CD4-positive, alpha-beta T cell (primary cell): Measurements from ENCODE around the gene C19orf25. TPM values are rescaled to one million over a fixed set of nuclear protein-coding genes. Genes with fewer than 3 reads are reported as not detected.

ENCODE experiments used
- ATAC-seq: fragments of 200-7000 bp; cut with Tn5 transposase; one replicate; pipeline ENCODE4 v1.10.0; 2022; ENCODE audit warnings: mild to moderate bottlenecking; ENCODE audit not compliant: poor library complexity
- CTCF ChIA-PET: fragments of 350-600 bp; sonication (Branson Sonifier 250); formaldehyde crosslinking; loops from one replicate; lab custom pipeline; 2021; ENCODE audit warnings: antibody characterized with exemption, inconsistent platforms; lab: Charles Lee
- POLR2A ChIA-PET: fragments of 350-600 bp; sonication (Branson Sonifier 250); formaldehyde crosslinking; loops from one replicate; lab custom pipeline; 2021; ENCODE audit warnings: antibody characterized with exemption, inconsistent platforms; lab: Charles Lee
- DNase-seq, 14 experiments: peaks; one replicate each; pipeline ENCODE4 v3.0.0-alpha.2; 2013 to 2020; ENCODE audit warnings: mixed read lengths in 2 of 14
- H3K27ac ChIP-seq, 2 donors: one replicate each; pipeline versions ENCODE4 v1.5.1 to v1.7.0; 2013; ENCODE audit warnings: low read length in 2 of 2, low read depth in 1 of 2, mild to moderate bottlenecking in 1 of 2
- H3K27me3 ChIP-seq, 2 experiments: 1 replicate in 1 of 2; 2 replicates in 1 of 2; pipeline versions ENCODE4 v1.6.1 to v1.7.0; 2013; ENCODE audit warnings: low read length in 2 of 2, control low read depth in 1 of 2, mild to moderate bottlenecking in 1 of 2, moderate library complexity in 1 of 2; ENCODE audit not compliant: insufficient read depth in 2 of 2, control insufficient read depth in 1 of 2
- H3K36me3 ChIP-seq: one replicate; pipeline ENCODE4 v1.6.1; 2013; ENCODE audit warnings: low read length, control low read depth; ENCODE audit not compliant: insufficient read depth
- H3K4me1 ChIP-seq: one replicate; pipeline ENCODE4 v1.6.1; 2013; ENCODE audit warnings: low read length, control low read depth; ENCODE audit not compliant: insufficient read depth
- H3K4me3 ChIP-seq: one replicate; pipeline ENCODE4 v1.5.1; 2013; ENCODE audit warnings: mild to moderate bottlenecking, low read length, moderate library complexity
- H3K9me3 ChIP-seq, 2 experiments: 1 replicate in 1 of 2; 2 replicates in 1 of 2; pipeline versions ENCODE4 v1.6.1 to v1.7.0; 2013; ENCODE audit warnings: low read length in 2 of 2, mild to moderate bottlenecking in 2 of 2, control low read depth in 1 of 2, moderate library complexity in 1 of 2; ENCODE audit not compliant: control insufficient read depth in 1 of 2, insufficient read depth in 1 of 2
- H3K27ac Mint-ChIP-seq: one replicate; pipeline ENCODE4 v1.8.0; 2020; ENCODE audit warnings: mixed read lengths
- H3K27me3 Mint-ChIP-seq: one replicate; pipeline ENCODE4 v1.8.0; 2021; ENCODE audit warnings: mixed read lengths
- H3K36me3 Mint-ChIP-seq: one replicate; pipeline ENCODE4 v1.8.0; 2021; ENCODE audit warnings: low read depth, mixed read lengths
- H3K4me1 Mint-ChIP-seq: one replicate; pipeline ENCODE4 v1.8.0; 2021; ENCODE audit warnings: low read depth, mixed read lengths
- H3K4me3 Mint-ChIP-seq: one replicate; pipeline ENCODE4 v1.8.0; 2020; ENCODE audit warnings: mild to moderate bottlenecking, mixed read lengths
- H3K9me3 Mint-ChIP-seq: one replicate; pipeline ENCODE4 v1.8.0; 2020; ENCODE audit warnings: mixed read lengths
- CTCF ChIP-seq: fragments of 200-600 bp; IDR thresholded peaks from one replicate; pipeline ENCODE4 v1.8.0; 2022; ENCODE audit warnings: antibody characterized with exemption, mild to moderate bottlenecking
- intact Hi-C, 2 experiments: fragments of 100-400 bp; cut with DNase I in 1 of 2; cut with micrococcal nuclease in 1 of 2; formaldehyde crosslinking; loops; one replicate each; pipeline versions ENCODE4 v1.15.1 to v1.9.0; 2023 to 2025; cut with DNase I, micrococcal nuclease
- total RNA-seq, 174 experiments: library from RNA in 2 of 174; stranded (reverse) in 2 of 174; gene quantifications; one replicate each; pipeline ENCODE4 v1.2.3 and lab custom pipeline; 2021 to 2026

C19orf25 gene
- total RNA-seq, 2 experiments from 2014 or later: 14.9 to 15.8 TPM

GRCh38 chr19:1459479-1459878, 19.5 kb downstream of the C19orf25 start:
- no peak for TF ChIP-seq CTCF

GRCh38 chr19:1457892-1458291, 21.1 kb downstream of the C19orf25 start:
- peaks cover 43% of the 10 kb centered on the region for H3K27me3 Mint-ChIP-seq
- peaks cover 22% of the 10 kb centered on the region for H3K4me1 Mint-ChIP-seq
- Histone ChIP-seq H3K27me3 (peaks cover 35 to 46% of the 10 kb centered on the region in 2 experiments), H3K4me3 (no peak overlapping the region), H3K4me1 (peaks cover 28% of the 10 kb centered on the region), H3K27ac (no peak overlapping the region), H3K36me3 (no peaks in the 10 kb centered on the region), H3K9me3 (peaks cover 0 to 26% of the 10 kb centered on the region in 2 experiments)
- H3K4me3 Mint-ChIP-seq: no peak overlapping the region
- no peak for TF ChIP-seq CTCF
- no peak for ATAC-seq
- intact Hi-C loops: no loop called here
- DNase-seq: no peak
- ChIA-PET CTCF (no interaction called here), POLR2A (interaction anchor here (0.9 to 1.4 kb wide), 3 partner anchors 9 to 14 kb away, joined by 3 to 4 read pairs (median 3); no protein-coding TSS in a partner anchor)
- no peaks in the 10 kb centered on the region for H3K9me3 Mint-ChIP-seq
- H3K36me3 Mint-ChIP-seq: no peaks in the 10 kb centered on the region
- no peak overlapping the region for H3K27ac Mint-ChIP-seq

More at GRCh38 chr19:1459479-1459878, 19.5 kb downstream of the C19orf25 start:
- peaks cover 31% of the 10 kb centered on the region for H3K27me3 Mint-ChIP-seq
- H3K4me3 Mint-ChIP-seq: no peak overlapping the region
- peaks cover 26% of the 10 kb centered on the region for H3K4me1 ChIP-seq
- no peaks in the 10 kb centered on the region for H3K9me3 Mint-ChIP-seq
- CTCF ChIA-PET: no interaction called here
- no peak for ATAC-seq
- H3K36me3 Mint-ChIP-seq: no peaks in the 10 kb centered on the region
- peaks cover 28 to 30% of the 10 kb centered on the region in 2 experiments for H3K27me3 ChIP-seq
- peaks cover 17% of the 10 kb centered on the region for H3K4me1 Mint-ChIP-seq
- POLR2A ChIA-PET: no interaction called here
- peak in 1 of 14 experiments; percentile 37 for DNase-seq
- H3K27ac Mint-ChIP-seq: no peak overlapping the region
- peaks cover 0 to 16% of the 10 kb centered on the region in 2 experiments for H3K9me3 ChIP-seq
- H3K4me3 ChIP-seq: no peak overlapping the region
- intact Hi-C loops: no loop called here
- no peak overlapping the region for H3K27ac ChIP-seq
- no peaks in the 10 kb centered on the region for H3K36me3 ChIP-seq

DNA sequence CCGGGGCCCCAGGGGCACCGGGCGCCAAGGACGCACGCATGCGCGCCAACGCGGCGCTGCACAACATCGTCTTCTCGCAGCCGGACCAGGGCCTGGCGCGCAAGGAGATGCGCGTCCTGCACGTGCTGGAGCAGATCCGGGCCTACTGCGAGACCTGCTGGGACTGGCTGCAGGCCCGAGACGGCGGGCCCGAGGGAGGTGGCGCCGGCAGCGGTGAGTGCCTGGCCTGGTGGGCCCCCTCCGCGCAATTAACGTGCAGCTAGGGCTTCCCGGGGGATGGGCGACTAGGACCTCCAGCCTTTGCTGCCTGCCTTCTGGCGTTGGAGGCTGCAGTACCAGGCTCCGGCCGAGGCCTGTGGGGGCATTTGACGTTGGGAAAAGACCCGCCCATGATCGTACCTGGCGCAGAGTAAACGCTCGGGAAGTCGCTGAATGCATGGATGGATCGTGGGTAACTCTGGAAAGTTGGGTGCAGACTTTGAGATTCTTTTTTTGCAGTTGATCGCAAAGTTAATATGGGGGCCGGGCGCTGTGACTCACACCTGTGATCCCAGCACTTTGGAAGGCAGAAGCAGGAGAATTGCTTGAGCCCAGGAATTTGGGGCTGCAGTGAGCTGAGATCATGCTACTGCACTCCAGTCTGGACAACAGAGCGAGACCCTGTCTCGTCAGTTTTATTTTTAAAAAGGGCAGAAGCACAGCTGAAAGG, 21.8 kb downstream of the C19orf25 start:
- peaks cover 48% of the 10 kb centered on the region for H3K27me3 Mint-ChIP-seq
- Histone ChIP-seq H3K4me1 (peaks cover 28% of the 10 kb centered on the region), H3K36me3 (no peaks in the 10 kb centered on the region), H3K27me3 (peaks cover 42 to 53% of the 10 kb centered on the region in 2 experiments), H3K27ac (no peak overlapping the region), H3K9me3 (peaks cover 0 to 33% of the 10 kb centered on the region in 2 experiments), H3K4me3 (no peak overlapping the region)
- peaks cover 22% of the 10 kb centered on the region for H3K4me1 Mint-ChIP-seq
- H3K36me3 Mint-ChIP-seq: no peaks in the 10 kb centered on the region
- ChIA-PET POLR2A (interaction anchor here (0.6 to 2.3 kb wide), 4 partner anchors 8 to 14 kb away, joined by 3 to 12 read pairs (median 3); no protein-coding TSS in a partner anchor), CTCF (interaction anchor here (1.0 kb wide), 1 partner anchor 12 kb away, joined by 3 read pairs; no protein-coding TSS in a partner anchor)
- H3K9me3 Mint-ChIP-seq: no peaks in the 10 kb centered on the region
- DNase-seq: no peak
- no peak for ATAC-seq
- no peak overlapping the region for H3K4me3 Mint-ChIP-seq
- no peak for TF ChIP-seq CTCF
- intact Hi-C loops: no loop called here
- no peak overlapping the region for H3K27ac Mint-ChIP-seq
